HG02938 (cell line): ENCODE results near the gene PARVB.

ENCODE experiments used
- ATAC-seq: cut with Tn5 transposase; IDR thresholded peaks from one replicate; pipeline ENCODE4 v1.9.1; 2021; ENCODE audit warnings: mild to moderate bottlenecking, moderate library complexity; ENCODE audit not compliant: unreplicated experiment

Gene PARVB

DNA sequence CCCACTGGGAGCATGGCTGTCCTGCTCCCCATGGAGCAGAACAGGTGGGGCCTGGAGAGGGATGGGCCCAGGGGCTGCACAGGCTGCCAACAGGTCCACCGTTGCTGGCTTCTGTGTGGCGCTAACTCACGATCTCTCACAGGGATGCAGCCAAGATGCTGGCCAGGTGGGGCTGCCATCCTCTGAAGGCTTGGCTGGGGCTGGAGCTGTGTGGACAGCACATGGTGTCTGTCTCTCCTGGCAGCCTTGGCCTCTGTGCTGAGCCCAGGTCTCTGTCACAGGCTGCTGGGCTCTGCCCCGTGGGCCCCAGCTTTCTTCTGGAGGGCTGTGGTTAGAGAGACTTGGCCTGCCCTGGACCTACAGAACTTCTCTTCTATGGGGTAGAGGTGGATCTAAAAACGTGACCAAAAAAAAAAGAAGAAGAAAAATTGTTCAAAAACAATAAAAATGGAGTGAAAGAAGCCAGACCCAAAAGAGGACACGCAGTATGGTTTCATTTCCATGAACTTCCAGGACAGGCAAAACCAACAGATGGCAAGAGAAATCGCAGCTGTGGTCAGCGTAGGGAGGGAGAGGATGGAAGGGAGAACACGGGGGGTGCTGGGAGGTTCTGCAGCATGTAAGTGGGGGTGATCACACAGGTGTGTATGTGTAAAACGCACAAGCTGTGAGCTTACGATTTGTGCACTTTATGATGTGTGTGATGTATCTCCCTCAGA lies 168.9 kb downstream of the PARVB start:
- no peak for ATAC-seq

DNA sequence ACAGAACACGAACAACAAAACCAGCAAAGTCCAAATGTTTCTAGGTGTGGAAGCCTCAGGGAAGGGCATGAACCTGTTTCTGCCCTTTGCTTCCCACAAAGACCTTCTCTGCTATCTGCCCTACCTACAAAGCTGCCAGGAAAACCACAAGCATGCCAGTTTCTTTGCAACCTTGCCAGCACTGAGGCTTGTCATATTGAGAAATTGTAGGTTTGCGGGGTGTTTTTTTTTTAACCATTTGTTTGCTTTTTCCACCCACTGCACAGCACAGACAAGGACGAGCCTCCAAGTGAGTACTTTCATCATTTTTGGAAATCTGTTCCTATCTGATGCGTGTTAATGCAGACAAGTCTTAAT lies 169.4 kb downstream of the PARVB start:
- ATAC-seq = no peak

GRCh38 chr22:44194569-44194968 lies 170.5 kb downstream of the PARVB start:
- ATAC-seq = no peak

GRCh38 chr22:44195189-44195871 lies 171.2 kb downstream of the PARVB start:
- ATAC-seq = no peak

- no peak for ATAC-seq
Measured at GRCh38 chr22:44196241-44196640, 172.1 kb downstream of the PARVB start.

DNA sequence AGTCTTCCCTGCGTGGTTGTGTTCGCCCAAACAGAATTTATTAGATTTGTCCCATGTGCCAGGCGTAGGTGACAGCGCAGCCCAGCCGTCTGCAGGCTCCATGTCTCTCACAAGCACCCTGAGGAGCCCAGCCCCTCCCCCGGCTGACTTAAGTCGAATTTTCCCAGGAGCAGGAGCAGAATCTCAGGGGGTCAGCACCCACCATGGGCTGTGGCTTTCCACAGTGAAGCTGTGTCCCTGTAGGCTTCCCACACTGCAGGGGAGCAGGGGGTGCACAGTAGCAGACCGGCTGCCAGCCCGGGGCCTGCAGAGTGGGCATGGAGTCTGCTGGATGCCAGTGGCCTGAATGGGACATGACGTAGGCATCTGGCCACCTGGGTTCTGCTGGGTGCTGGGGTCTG lies 172.6 kb downstream of the PARVB start:
- no peak for ATAC-seq

DNA sequence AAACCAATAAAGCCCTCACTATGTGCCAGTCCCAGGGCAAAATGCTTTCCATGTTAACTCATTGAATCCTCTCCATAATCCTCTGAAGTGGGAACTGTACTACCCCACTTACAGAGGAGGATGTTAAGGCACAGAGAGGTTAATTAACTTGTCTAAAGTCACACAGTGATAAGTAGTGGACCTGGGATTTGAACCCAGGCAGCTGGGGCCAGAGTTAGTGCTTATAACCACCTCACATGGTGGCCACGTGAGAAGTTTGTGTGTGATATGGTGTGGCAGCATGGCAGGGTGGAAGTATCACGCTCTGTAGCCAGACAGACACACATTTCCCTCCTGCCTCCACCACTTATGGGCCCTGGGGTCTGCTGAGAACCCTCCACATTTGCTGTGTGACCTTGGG lies 173.2 kb downstream of the PARVB start:
- ATAC-seq = no peak

DNA sequence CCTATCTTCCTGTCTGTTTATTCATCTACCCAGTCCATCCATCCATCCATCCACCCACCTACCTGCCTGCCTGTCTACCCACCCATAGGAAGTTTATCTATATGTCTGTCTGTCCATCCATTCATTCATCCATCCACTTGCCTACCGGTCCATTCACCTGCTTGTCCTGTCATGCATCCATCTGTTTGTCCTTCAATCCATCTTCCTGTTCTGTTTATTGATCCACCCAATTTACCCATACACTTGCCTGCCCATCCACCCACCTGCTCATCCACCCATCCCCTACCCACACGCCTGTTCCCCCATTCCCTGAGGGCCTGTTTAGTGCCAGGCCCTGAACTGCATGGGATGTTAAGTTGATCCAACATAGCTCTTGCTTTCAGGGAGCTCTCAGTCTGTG lies 175.1 kb downstream of the PARVB start:
- ATAC-seq = no peak

- no peak for ATAC-seq
Measured at GRCh38 chr22:44199866-44200265, 175.8 kb downstream of the PARVB start.

GRCh38 chr22:44200451-44200850 lies 176.3 kb downstream of the PARVB start:
- no peak for ATAC-seq

DNA sequence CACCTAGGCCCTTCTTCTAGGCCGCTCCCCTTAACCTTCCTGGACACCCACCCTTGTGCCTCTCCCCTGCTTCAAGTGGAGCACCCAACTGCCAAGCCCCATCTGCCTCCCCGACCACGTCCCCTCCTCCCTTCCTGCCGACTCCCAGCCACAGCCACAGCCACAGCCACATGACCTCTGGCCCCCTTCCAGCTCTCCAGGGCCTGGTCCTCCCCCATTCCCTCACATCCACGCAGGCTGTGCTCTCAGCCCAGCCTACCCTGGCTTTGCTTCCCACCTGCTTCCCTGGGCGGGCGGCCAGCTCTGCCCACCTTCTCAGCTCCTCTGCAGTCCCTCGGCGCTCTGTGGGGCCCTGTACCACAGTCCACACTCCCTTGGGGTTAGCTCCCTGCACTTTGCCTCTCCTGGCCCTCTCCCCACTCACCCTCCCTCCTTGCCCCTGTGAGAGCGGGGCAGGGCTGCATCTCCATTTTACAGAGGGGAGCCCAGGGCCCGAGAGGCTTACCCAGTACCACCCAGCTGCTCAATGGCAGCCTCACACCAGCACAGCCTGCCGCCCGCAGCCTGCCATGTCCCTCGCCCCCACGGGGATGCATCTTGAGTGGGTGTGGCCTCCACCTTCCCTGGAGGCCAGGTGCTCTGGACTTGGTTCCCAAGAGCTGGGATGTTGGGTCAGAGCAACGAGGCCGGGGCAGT lies 176.9 kb downstream of the PARVB start:
- no peak for ATAC-seq

DNA sequence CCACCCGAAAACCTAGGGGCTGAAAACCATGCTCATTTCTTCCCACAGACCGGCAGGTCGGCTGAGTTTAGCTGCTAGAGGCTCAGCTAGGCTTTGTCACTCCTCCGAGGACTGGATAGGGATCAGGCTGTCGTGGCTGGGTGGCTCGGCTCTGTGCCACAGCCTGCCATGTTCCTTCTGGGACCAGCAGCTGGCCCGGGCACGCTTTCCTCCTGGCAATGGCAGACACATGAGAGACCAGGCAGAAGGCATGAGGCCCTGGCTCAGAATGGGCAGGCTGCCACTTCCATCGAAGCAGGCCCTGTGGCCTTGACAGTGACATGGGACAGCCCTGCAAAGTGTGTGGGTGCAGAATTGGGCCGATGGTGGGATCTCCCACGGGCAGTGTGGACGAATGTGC lies 177.6 kb downstream of the PARVB start:
- ATAC-seq = no peak

DNA sequence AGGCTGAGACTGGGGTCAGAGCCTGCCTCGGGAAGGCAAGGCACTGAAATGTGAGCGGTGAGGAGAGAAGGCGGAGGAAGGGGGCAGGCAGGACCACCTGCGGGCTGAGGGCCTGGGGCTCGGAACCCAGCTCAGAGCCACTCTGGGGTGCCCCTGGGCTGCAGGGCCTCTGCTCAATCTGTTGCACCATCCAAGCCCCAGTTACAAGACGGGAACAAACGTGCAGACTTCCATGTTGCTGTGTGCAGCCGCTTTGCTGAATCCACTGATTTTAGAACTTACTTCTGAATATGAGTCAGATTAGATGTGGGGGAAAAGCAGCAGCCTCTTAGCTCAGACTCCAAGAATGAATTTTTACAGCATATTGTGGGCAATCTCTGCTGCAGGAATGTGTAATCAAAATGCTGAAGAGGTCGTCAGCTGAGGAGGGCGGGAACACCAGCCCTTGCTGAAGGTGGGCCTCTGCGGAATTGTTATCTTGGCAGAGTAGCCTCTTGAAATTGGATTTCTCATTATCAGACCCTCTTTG lies 178.2 kb downstream of the PARVB start:
- no peak for ATAC-seq

- ATAC-seq = no peak
Measured at GRCh38 chr22:44203203-44203602, 179.1 kb downstream of the PARVB start.

- ATAC-seq = no peak
Measured at GRCh38 chr22:44204739-44205515, 180.8 kb downstream of the PARVB start.

GRCh38 chr22:44205516-44206329 lies 181.6 kb downstream of the PARVB start:
- no peak for ATAC-seq

DNA sequence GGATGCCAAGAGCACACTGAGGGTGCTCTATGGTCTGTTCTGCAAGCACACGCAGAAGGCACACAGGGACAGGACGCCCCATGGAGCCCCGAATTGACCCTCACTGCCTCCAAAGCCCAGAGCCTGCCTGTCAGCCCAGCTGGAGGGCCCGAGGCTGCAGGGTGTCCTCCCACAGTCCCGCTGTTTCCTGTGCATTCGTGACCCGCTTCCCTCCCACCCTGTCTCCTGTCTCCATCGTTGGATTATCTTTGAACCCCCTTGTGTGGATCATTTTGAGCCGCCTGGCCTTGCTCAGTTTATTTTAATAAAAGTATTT lies 182.2 kb downstream of the PARVB start:
- ATAC-seq = no peak

GRCh38 chr22:44206696-44207095 lies 182.6 kb downstream of the PARVB start:
- ATAC-seq = no peak

DNA sequence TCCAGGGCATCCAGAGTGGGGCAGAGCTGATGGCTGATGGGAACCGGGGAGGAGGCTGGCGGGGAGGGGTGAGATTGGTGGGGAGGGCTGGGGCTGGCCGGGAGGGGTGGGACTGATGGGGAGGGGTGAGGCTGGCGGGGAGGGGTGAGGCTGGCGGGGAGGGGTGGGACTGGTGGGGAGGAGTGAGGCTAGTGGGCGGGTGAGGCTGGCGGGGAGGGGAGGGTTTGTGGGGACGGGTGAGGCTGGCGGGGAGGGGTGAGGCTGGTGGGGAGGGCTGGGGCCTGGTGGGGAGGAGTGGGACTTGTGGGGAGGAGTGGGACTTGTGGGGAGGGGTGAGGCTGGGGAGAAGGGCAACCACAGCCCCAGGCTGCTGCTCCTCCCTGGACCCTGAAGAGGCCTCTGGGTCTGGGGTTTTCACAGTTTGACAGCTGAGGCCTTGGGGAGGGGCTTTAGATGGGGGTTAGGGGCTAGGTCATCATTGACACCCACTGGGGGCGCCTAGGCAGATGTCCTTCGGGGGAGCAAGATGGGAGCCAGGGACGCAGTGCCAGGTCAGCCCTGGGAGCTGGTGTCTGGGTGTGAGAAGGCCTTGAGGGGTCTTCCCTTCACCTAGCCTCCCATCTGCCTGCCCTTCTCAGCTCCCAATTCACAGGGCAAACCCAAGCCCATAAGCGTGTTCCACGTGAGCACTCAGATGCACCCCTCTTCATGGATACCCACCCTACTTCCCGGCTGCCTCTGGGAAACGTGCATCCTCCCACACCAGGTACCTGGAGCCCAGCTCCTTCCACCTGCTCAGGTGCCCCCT lies 183.3 kb downstream of the PARVB start:
- ATAC-seq = no peak

DNA sequence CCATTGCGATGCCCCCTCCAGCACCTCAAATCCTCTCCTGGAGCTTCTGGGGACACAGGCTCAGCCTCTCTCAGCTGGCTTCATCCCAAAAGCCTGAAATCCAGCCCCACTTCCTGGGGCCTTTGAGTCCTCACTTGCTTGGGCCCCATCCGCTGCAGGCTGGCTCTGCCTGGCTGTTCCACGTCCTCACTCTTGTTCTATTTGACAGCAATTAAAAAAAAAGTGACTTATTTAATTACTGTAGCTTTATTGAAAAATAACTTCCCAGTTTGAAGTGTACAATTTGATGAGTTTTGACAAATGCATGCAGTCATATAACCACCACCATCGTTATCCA lies 183.8 kb downstream of the PARVB start:
- ATAC-seq = no peak
